Epithelial cell of proximal tubule (primary cell): ENCODE measurements around the gene ATRAID. TPM values are rescaled to one million over a fixed set of nuclear protein-coding genes. Genes with fewer than 3 reads are reported as not detected.
A peak's percentile ranks its signal among the peaks of the same experiment; 100 is the strongest.

Experiments used
- DNase-seq: peaks from one replicate; pipeline ENCODE4 v3.0.0-alpha.2; 2011; ENCODE audit warnings: low read depth
- H3K4me3 ChIP-seq: 2 replicates; pipeline ENCODE4 v1.5.1; 2011; ENCODE audit warnings: low read depth, mild to moderate bottlenecking, low read length
- CTCF ChIP-seq: conservative IDR thresholded peaks from 2 replicates; pipeline ENCODE4 v1.5.1; 2012; ENCODE audit warnings: low read depth, mild to moderate bottlenecking, low read length
- total RNA-seq: library from RNA; depleted of rRNA; stranded (reverse); fragments of >200 nt; gene quantifications from 2 replicates; pipeline ENCODE4 v1.2.3, GENCODE V29; 2015

ATRAID gene
- total RNA-seq, 1 donor from 2014 or later = 90.3 TPM

DNA sequence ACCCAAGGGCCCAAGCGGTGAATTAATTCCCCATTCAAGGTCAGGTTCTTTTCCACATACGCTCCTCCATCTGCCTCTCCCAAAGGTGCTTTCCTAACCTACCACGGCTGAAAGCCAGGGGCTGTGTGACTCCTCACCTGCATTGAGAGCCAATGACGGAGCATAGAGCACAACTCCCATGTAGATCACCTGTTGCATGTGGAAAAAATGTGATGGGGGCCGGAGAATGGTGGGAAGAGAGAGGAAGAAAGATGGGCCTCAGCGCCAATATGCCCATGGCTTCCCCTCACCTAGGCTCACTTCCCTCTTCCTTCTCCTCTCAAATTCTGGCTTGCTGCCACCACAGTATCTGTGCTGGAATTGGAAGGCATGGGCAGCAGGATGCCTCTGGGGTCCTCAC is 5.5 kb upstream of the ATRAID start:
- no peak overlapping the region for H3K4me3 ChIP-seq
- no peak for DNase-seq
- no peak for TF ChIP-seq CTCF

DNA sequence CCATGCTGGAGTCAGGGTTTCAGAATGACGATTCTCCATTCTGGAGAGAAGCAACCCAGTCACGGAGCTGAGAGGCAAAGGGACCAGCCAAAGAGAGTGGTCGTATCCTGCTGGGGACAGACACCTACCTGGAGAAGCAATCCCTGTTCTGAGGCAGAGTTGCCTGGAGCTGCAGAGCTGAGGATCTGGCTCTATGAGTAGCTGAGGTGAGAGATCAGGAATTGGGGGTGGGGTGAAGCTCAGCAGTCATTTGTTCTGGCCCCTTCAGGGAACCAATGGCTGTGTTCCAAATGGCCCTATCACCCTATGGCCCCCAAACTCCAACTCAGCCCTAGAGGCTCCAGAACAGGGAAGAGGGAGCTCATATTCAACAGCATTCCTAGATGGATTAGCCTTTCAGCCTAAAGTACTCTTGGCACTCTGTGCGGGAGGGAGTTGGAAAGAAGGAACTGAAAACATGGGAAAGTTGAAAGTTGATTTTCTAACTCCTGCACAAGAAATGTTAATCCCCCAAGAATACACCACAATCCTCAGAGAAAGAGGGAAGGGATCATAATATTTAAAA is 3.3 kb upstream of the ATRAID start:
- no peak for DNase-seq
- no peak for TF ChIP-seq CTCF
- H3K4me3 ChIP-seq = no peak overlapping the region

GRCh38 chr2:27209621-27210401 is 2.0 kb upstream of the ATRAID start:
- DNase-seq = no peak
- no peak for TF ChIP-seq CTCF
- H3K4me3 ChIP-seq = no peak overlapping the region

GRCh38 chr2:27211241-27211942 is 449 bp upstream of the ATRAID start:
- H3K4me3 ChIP-seq = peak overlapping the region; percentile 93
- TF ChIP-seq CTCF = no peak
- DNase-seq = no peak

DNA sequence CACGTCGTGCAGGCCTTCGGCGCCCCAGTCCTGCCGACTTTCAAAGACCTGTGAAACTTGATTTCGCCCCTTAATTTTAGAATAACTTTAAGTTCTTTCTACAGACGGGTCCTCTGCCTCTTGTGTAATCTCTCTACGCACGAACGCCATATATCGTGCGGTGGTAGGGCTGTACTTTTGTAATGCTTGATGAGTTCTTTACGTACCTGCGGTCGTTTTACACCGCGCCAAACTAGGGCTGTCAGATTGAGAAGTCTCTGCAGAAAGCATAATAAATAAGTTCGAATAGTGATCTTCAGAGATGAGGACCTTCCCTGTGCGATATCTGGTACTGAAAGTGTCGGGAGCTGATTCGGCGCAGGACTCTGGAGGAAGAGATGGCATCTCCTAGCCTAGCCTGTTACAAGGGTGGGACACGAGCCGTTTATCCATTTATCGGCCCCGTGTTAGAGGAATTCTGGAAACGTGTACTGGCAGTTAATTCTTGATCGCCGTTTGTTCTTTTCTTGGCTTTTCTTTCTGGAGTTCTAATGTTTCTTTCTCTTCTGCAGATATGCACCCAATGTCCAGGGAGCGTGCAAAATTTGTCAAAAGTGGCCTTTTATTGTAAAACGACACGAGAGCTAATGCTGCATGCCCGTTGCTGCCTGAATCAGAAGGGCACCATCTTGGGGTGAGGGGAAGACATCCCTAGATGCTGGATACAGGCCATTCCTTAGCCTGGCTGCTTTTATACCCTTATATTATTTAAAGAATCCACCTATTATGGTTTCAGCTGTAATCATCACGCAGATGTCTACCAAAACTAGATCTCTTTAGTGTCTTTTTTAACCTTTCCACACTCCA is 1.0 kb downstream of the ATRAID start:
- no peak for DNase-seq
- H3K4me3 ChIP-seq = peak overlapping the region; percentile 93

More for the DNA sequence above, 1.0 kb downstream of the ATRAID start:
- TF ChIP-seq CTCF = no peak
